Panc1 (cell line): Measurements from ENCODE around the gene PPP4R1.

ENCODE experiments used
- POLR2AphosphoS5 ChIP-seq: IDR thresholded peaks from 2 replicates; pipeline ENCODE4 v1.6.1; 2012; ENCODE audit warnings: mild to moderate bottlenecking, low read depth, low read length, moderate library complexity
- SIN3A ChIP-seq: IDR thresholded peaks from 2 replicates; pipeline ENCODE4 v1.6.1; 2012; ENCODE audit warnings: low read depth, mild to moderate bottlenecking, low read length, moderate library complexity, borderline replicate concordance; ENCODE audit not compliant: insufficient read depth
- TF ChIP-seq, protein P1 (sequence below): fragments of 450-650 bp; IDR thresholded peaks from 2 replicates; pipeline ENCODE4 v1.5.1; 2017; ENCODE audit warnings: mild to moderate bottlenecking
- TF ChIP-seq, protein P2 (sequence below), 2 experiments: IDR thresholded peaks; 2 replicates each; pipeline ENCODE4 v1.6.1; 2011 to 2012; ENCODE audit warnings: low read depth in 2 of 2, control low read depth in 1 of 2, low read length in 1 of 2, mild to moderate bottlenecking in 1 of 2, moderate library complexity in 1 of 2; ENCODE audit not compliant: insufficient read depth in 1 of 2

GRCh38 chr18:9628984-9629383, 14.6 kb upstream of the PPP4R1 start:
- no peak for TF ChIP-seq POLR2AphosphoS5
- TF ChIP-seq, protein P1, sequence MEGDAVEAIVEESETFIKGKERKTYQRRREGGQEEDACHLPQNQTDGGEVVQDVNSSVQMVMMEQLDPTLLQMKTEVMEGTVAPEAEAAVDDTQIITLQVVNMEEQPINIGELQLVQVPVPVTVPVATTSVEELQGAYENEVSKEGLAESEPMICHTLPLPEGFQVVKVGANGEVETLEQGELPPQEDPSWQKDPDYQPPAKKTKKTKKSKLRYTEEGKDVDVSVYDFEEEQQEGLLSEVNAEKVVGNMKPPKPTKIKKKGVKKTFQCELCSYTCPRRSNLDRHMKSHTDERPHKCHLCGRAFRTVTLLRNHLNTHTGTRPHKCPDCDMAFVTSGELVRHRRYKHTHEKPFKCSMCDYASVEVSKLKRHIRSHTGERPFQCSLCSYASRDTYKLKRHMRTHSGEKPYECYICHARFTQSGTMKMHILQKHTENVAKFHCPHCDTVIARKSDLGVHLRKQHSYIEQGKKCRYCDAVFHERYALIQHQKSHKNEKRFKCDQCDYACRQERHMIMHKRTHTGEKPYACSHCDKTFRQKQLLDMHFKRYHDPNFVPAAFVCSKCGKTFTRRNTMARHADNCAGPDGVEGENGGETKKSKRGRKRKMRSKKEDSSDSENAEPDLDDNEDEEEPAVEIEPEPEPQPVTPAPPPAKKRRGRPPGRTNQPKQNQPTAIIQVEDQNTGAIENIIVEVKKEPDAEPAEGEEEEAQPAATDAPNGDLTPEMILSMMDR = no peak
- TF ChIP-seq, protein P2, sequence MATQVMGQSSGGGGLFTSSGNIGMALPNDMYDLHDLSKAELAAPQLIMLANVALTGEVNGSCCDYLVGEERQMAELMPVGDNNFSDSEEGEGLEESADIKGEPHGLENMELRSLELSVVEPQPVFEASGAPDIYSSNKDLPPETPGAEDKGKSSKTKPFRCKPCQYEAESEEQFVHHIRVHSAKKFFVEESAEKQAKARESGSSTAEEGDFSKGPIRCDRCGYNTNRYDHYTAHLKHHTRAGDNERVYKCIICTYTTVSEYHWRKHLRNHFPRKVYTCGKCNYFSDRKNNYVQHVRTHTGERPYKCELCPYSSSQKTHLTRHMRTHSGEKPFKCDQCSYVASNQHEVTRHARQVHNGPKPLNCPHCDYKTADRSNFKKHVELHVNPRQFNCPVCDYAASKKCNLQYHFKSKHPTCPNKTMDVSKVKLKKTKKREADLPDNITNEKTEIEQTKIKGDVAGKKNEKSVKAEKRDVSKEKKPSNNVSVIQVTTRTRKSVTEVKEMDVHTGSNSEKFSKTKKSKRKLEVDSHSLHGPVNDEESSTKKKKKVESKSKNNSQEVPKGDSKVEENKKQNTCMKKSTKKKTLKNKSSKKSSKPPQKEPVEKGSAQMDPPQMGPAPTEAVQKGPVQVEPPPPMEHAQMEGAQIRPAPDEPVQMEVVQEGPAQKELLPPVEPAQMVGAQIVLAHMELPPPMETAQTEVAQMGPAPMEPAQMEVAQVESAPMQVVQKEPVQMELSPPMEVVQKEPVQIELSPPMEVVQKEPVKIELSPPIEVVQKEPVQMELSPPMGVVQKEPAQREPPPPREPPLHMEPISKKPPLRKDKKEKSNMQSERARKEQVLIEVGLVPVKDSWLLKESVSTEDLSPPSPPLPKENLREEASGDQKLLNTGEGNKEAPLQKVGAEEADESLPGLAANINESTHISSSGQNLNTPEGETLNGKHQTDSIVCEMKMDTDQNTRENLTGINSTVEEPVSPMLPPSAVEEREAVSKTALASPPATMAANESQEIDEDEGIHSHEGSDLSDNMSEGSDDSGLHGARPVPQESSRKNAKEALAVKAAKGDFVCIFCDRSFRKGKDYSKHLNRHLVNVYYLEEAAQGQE (IDR thresholded peaks at IDR 0.05; ENCODE audit: insufficient read depth in 1 of 2, low read depth in 2 of 2, low read length in 1 of 2) = no peak
- no peak for TF ChIP-seq SIN3A
